ENCODE measurements around the gene CSNK1D.
"Not testable (repeated sequence)": the region's sequence is repeated elsewhere in the genome, so short reads cannot be mapped to it uniquely, and the experiment has no call there.

Gene CSNK1D

GRCh38 chr17:82224666-82225065, 48.8 kb downstream of the CSNK1D start:
- DNase-seq: no peak
- intact Hi-C loops (cut with DNase I): no loop called here

GRCh38 chr17:82223517-82223916, 50.0 kb downstream of the CSNK1D start:
- no peak for DNase-seq
- intact Hi-C loops (cut with DNase I): no loop called here

GRCh38 chr17:82222816-82223215, 50.7 kb downstream of the CSNK1D start:
- intact Hi-C loops (cut with DNase I): no loop called here

GRCh38 chr17:82221341-82221902, 52.1 kb downstream of the CSNK1D start:
- intact Hi-C loops (cut with DNase I): no loop called here
- no peak for DNase-seq

More at GRCh38 chr17:82222816-82223215, 50.7 kb downstream of the CSNK1D start:
- no peak for DNase-seq

- DNase-seq: no peak
- intact Hi-C loops (cut with DNase I): no loop called here
These were observed 53.5 kb downstream of the CSNK1D start for GRCh38 chr17:82219753-82220709.

GRCh38 chr17:82219083-82219482, 54.4 kb downstream of the CSNK1D start:
- DNase-seq: peak in 1 of 10 donors; percentile 51
- intact Hi-C loops (cut with DNase I): no loop called here

- intact Hi-C loops (cut with DNase I): no loop called here
- peak in 2 of 10 donors; percentile 57 to 73 for DNase-seq
These were observed 55.0 kb downstream of the CSNK1D start for GRCh38 chr17:82218349-82219075.

GRCh38 chr17:82217530-82218204, 55.8 kb downstream of the CSNK1D start:
- DNase-seq: peak in 3 of 10 donors; percentile 42 to 88 (median 69)
- intact Hi-C loops (cut with DNase I): no loop called here

- DNase-seq: peak in 1 of 10 donors; percentile 88
- intact Hi-C loops (cut with DNase I): no loop called here
These were observed 56.4 kb downstream of the CSNK1D start for GRCh38 chr17:82217120-82217529.

- DNase-seq: peak in 6 of 10 donors; percentile 41 to 92 (median 54)
- intact Hi-C loops (cut with DNase I): no loop called here
These were observed 57.0 kb downstream of the CSNK1D start for GRCh38 chr17:82216301-82217119.

GRCh38 chr17:82215972-82216300, 57.6 kb downstream of the CSNK1D start:
- intact Hi-C loops (cut with DNase I): no loop called here

GRCh38 chr17:82215095-82215971, 58.2 kb downstream of the CSNK1D start:
- peak in 2 of 10 donors; percentile 67 to 75 for DNase-seq
- intact Hi-C loops (cut with DNase I): no loop called here

More at GRCh38 chr17:82215972-82216300, 57.6 kb downstream of the CSNK1D start:
- DNase-seq: peak in 1 of 10 donors; percentile 54

GRCh38 chr17:82214012-82214628, 59.4 kb downstream of the CSNK1D start:
- peak in 1 of 10 donors; percentile 73 for DNase-seq
- intact Hi-C loops (cut with DNase I): no loop called here

- DNase-seq: peak in 9 of 10 donors; percentile 47 to 94 (median 73)
- intact Hi-C loops (cut with DNase I): no loop called here
These were observed 60.1 kb downstream of the CSNK1D start for GRCh38 chr17:82213251-82214011.

- DNase-seq: peak; percentile 65 to 96 (median 79)
- intact Hi-C loops (cut with DNase I): no loop called here
These were observed 60.9 kb downstream of the CSNK1D start, which contains the start of gene CCDC57 for GRCh38 chr17:82212331-82213250. CCDC57 (minus strand) TSS chr17:82212842; CDS start chr17:82201944, 10,898 bp downstream.

GRCh38 chr17:82210655-82211054, 62.8 kb downstream of the CSNK1D start:
- intact Hi-C loops (cut with DNase I); DNase-seq: not testable (repeated sequence)

Measured in posterior cingulate gyrus (tissue), 11 donors.